GM12875 (cell line): ENCODE results near the gene POLR2C.

ENCODE experiments used
- H3K4me3 ChIP-seq: one replicate; pipeline ENCODE4 v1.5.1; 2011; ENCODE audit warnings: low read depth, low read length, control low read depth
- TF ChIP-seq, protein P1 (sequence below): IDR thresholded peaks from 2 replicates; pipeline ENCODE4 v1.5.1; 2011; ENCODE audit warnings: low read depth, mild to moderate bottlenecking, control low read depth, inconsistent platforms, low read length, moderate library complexity, borderline replicate concordance; ENCODE audit not compliant: insufficient read depth

The POLR2C gene

DNA sequence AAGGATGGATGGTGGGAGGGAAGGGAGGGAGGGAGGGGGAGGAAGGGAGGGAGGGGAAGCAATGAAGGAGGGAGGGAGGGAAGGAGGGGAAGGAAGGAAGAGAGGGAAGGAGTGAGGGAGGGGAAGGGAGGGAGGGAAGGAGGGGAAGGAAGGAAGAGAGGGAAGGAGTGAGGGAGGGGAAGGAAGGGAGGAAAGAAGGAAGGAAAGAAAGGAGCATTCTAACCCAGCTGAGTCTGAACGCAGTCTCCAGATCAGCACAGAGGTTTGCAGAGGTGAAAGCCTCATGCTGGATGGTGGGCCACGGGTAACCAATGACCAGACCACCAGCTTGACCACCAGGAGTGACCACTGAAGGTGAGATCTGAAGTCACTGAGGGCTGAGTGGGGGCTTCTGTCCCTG lies 39.3 kb upstream of the POLR2C start:
- no peak overlapping the region for H3K4me3 ChIP-seq
- TF ChIP-seq, protein P1, sequence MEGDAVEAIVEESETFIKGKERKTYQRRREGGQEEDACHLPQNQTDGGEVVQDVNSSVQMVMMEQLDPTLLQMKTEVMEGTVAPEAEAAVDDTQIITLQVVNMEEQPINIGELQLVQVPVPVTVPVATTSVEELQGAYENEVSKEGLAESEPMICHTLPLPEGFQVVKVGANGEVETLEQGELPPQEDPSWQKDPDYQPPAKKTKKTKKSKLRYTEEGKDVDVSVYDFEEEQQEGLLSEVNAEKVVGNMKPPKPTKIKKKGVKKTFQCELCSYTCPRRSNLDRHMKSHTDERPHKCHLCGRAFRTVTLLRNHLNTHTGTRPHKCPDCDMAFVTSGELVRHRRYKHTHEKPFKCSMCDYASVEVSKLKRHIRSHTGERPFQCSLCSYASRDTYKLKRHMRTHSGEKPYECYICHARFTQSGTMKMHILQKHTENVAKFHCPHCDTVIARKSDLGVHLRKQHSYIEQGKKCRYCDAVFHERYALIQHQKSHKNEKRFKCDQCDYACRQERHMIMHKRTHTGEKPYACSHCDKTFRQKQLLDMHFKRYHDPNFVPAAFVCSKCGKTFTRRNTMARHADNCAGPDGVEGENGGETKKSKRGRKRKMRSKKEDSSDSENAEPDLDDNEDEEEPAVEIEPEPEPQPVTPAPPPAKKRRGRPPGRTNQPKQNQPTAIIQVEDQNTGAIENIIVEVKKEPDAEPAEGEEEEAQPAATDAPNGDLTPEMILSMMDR = no peak

DNA sequence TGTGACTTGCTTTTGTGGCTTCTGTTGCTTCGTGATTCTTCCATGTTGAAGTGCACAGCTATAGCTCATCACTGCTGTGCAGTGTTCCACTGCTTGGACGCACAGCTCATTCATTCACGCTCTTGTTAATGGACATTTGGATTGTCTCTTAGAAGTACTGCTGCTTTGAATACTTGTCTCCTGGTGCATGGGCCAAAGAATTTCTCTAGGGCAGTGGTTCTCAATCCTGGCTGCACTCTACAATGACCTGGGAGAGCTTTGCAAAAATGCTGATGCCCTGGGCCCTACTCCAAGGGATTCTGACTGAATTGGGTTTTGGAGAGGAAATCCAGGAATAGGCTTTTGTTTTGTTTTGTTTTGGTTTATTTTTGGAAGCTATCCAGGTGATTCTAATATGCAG lies 37.9 kb upstream of the POLR2C start:
- H3K4me3 ChIP-seq = no peak overlapping the region
- TF ChIP-seq, protein P1 = no peak

DNA sequence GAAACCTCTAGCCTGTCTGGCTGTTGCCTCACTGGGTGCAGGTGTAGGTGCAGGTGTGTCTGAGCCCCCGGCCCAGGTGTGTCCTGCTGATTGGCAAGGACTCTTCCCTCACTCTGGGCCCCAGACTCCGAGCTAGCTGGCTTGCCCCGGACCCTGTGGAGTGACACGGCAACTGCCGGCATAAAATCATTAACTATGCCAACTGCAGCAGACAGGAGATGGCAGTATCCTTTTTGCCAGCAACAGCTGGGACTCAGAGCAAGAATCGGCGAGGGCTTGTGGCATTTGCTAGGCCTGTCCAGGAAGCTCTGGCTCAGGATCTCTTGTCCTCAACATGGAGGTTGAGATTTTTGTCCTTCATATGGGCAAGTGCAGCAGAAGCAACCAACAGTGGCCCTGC lies 36.1 kb upstream of the POLR2C start:
- TF ChIP-seq, protein P1 = no peak
- no peak overlapping the region for H3K4me3 ChIP-seq

DNA sequence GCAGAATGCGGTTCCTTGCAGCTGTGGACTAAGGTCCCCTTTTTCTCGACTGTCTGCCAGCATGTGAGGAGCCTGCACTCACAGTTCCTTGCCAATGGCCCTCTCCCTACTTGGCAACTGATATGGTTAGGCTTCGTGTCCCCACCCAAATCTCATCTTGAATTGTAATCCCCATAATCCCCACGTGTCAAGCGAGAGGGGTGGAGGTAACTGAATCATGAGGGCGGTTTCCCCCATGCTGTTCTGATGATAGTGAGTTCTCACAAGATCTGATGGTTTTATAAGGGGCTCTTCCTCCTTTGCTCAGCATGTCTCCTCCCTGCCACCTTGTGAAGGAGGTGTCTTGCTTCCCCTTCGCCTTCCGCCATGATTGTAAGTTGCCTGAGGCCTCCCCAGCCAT lies 35.2 kb upstream of the POLR2C start:
- TF ChIP-seq, protein P1 = no peak
- no peak overlapping the region for H3K4me3 ChIP-seq

DNA sequence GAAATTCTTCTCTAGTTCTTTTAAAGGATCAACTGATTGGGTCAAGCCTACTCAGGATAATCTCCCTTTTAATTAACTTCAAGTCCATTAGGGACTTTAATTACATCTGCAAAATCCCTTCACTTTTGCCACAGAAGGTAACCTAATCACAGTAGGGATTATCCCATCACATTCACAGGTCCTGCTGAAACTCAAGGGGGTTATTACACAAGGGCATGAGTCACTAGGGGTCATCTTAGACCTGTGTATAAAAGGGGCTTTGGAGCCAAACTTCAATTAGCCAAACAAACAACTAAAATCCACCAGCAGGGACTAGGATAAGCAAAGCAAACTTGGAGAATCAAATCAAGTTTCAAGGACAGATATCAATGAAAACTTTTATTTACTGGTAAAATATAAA lies 34.7 kb upstream of the POLR2C start:
- TF ChIP-seq, protein P1 = no peak
- H3K4me3 ChIP-seq = no peak overlapping the region

DNA sequence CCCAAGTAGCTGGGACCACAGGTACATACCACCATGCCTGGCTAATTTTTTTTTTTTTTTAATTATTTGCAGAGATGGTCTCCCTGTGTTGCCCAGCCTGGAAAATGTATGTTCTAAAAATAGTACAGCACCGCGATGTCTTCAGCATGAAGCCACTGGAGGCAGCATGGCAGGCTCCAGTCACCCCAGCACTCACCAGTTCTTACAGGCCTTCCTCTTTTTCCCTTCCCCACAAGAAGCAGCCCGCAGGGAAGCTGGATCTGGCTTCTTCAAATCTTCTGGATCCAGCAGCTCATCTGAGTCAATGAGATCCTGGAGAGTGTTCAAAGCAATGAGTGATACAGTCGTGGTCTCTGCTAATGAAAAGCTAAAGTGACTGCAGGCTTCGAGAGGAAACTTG lies 31.5 kb upstream of the POLR2C start:
- H3K4me3 ChIP-seq = no peak overlapping the region
- TF ChIP-seq, protein P1 = no peak

DNA sequence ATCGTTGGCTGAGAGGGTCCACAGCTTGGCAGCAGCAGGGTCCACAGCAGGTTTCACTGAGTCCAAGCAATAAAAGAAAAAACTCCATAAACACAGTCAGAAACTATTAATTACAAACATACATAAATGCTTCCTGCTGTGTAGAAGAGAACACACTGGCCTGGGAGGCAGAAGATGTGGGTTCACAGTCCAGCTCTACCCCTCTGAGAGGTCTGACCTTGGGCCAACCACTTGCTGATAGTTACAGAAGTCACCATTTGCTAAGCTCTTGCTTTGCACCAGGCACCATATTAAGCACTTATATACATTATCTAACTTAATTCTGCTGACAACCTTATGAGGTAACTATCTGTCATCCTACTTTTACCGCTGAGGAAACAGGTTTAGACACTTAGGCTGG lies 30.0 kb upstream of the POLR2C start:
- no peak overlapping the region for H3K4me3 ChIP-seq
- TF ChIP-seq, protein P1 = no peak
